NCI-H2196 treated with DMSO at 0.1 percent for 48 hours (cell line): Measurements from ENCODE around the gene PLK5.
"Not testable (repeated sequence)": the region's sequence is repeated elsewhere in the genome, so short reads cannot be mapped to it uniquely, and the experiment has no call there.

Experiments
- DNase-seq: peaks from one replicate; lab custom pipeline; 2025; ENCODE audit not compliant: unreplicated experiment; lab: John Stamatoyannopoulos, UW

The PLK5 gene

GRCh38 chr19:1524972-1525325 is 1.1 kb downstream of the PLK5 start:
- no peak for DNase-seq

- DNase-seq = no peak
Observed at GRCh38 chr19:1525343-1525742, 1.5 kb downstream of the PLK5 start.

DNA sequence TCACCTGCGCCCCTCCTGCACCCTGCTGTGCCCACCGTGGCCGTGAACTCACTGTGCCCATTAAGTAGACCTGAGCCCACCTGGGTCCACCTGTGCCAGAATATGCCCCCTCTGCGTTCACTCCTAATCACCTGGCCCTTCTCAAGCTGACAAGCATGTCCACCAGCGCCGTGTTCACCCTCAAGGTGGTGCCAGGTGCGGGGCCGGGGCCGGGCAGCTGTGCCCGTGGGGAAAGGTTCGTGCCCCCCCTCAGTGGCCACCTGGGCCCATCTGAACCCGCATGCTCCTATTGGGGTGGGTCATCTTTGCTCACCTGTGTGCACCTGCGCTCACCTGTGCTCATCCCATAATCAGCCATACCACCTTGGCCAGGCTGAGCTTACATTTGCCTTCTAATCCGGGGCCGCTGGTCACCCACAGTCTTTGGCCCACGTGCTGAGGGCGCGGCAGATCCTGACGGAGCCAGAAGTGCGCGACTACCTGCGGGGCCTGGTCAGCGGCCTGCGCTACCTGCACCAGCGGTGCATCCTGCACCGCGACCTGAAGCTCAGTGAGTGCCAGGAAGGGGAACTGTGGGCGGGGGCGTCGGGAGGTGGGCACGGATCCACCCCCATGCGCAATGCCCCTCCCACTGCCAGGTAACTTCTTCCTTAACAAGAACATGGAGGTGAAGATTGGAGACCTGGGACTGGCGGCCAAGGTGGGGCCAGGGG is 2.3 kb downstream of the PLK5 start:
- DNase-seq = no peak

DNA sequence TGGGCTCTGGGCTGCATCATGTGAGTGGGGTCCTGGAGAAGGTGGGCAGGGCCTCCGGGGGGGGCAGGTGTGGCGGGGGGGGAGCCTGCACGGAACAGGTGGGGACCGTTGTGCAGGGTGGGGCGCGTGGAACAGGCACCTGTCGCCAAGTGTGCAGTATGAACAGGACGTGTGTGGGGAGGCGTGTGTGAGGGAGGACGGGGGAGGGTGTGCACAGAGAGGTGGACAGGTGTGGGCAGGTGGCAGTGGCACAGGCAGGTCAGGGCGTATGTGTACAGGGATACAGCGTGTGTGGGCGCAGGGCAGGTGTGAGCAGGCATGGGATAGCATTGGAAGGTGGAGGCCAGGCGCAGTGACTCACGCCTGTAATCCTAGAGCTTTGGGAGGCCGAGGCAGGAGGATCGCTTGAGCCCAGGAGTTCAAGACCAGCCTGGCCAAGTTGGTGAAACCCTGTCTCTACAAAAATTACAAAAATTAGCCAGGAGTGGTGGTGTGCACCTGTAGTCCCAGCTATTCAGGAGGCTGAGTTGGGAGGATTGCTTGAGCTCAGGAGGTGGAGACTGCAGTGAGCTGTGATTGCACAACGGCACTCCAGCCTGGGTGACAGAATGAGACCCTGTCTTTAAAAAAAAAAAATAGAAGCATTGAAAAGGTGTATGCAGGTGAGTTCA is 3.2 kb downstream of the PLK5 start:
- no peak for DNase-seq

GRCh38 chr19:1527650-1528309 is 3.9 kb downstream of the PLK5 start:
- DNase-seq = no peak

DNA sequence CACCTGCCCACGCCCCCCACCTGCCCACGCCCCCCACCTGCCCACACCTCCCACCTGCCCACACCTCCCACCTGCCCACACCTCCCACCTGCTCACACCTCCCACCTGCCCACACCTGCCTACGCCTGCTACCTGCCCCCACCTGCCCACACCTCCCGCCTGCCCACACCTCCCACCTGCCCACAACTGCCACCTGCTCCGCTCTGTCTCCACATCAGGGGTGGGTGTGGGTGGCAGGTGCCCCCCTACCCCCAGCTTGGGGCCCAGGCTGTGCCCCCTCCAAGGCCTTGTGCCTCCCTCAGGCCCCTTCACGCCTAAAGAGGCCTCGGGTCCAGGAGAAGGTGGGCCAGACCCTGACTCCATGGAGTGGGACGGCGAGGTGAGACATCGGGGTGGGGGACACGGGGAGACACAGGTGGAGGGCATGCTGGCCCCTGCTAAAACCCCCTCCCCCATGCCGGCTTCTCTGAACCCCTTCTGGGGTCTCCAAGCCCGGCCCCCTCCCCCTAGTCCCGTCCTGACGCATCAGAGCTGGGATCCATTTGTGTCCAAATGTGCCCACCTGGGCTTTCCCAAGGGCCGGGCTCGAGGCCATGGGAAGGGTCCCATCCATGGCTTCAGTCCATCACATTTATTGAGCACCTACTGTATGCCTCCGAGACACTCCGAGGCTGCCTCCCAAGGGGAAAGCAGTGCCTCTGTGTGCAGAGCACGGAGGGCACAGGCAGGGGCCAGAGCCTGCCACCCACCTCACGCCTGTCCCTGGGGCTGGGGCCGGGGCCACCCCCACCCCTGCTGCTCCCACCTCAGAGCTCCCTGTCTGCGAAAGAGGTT is 4.9 kb downstream of the PLK5 start:
- DNase-seq = no peak

- DNase-seq = no peak
Observed at GRCh38 chr19:1529430-1529816, 5.5 kb downstream of the PLK5 start.

GRCh38 chr19:1530856-1531255 is 7.0 kb downstream of the PLK5 start:
- DNase-seq = not testable (repeated sequence)

DNA sequence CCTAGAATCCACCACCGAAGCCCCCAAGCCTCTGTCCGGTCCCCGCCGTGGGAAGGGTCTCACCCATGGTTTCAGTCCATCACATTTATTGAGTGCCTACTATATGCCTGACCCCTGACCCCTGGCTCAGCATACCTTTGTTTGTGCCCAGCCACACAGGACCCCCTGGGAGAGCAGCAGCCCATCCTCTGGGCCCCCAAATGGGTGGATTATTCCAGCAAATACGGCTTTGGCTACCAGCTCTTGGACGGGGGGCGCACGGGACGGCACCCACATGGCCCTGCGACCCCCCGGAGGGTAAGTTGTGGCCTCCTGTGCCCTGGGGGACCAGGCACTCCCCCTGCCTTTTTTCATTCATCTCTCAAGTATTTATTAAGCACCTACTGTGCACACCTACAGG is 7.7 kb downstream of the PLK5 start:
- no peak for DNase-seq

GRCh38 chr19:1532003-1532402 is 8.1 kb downstream of the PLK5 start:
- DNase-seq = no peak

DNA sequence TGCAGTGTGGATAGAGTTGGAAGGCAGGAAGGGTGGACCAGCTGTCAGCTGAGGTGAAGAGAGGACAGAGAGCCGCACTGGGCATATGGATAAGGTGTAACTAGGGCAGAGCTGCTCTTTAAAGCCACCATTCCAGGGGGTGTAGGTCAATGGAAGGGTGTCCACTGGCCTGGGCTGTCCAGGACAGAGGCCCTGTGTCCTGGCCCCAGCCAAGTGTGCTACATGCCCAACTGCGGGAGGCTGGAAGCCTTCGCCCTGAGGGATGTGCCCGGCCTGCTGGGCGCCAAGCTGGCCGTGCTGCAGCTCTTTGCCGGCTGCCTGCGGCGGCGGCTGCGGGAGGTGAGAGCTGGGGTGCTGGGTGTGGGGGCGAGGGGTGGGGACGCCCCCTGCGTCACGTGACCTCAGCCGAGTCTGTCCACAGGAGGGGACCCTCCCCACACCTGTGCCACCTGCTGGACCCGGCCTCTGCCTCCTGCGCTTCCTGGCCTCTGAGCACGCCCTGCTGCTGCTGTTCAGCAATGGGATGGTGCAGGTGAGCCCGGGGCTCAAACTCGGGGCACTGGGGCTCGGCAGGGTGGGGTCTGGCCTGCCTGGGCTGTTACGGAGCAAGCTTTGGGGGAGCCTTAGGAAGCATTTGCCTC is 9.8 kb downstream of the PLK5 start:
- DNase-seq = no peak

DNA sequence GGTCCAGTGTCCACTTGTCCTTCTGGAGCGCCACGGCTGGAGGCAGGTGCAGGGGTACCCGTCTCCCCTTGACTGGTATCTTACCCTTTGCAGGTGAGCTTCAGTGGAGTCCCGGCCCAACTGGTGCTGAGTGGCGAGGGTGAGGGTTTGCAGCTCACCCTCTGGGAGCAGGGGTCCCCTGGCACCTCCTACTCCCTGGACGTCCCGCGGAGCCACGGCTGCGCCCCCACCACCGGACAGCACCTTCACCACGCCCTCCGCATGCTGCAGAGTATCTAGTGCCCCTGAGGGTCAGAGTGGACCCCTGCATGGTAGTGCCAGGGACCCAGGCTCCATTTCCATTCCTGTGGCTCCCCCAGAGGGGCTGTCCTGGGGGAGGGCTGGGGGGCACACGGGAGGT is 11.1 kb downstream of the PLK5 start:
- DNase-seq = no peak

GRCh38 chr19:1535699-1536098 is 11.8 kb downstream of the PLK5 start:
- not testable (repeated sequence) for DNase-seq

GRCh38 chr19:1538978-1539377 is 15.1 kb downstream of the PLK5 start:
- DNase-seq = no peak

- DNase-seq = not testable (repeated sequence)
Observed at GRCh38 chr19:1539749-1540148, 15.9 kb downstream of the PLK5 start.

GRCh38 chr19:1540365-1540925 is 16.6 kb downstream of the PLK5 start:
- DNase-seq = no peak

GRCh38 chr19:1549332-1549945 is 25.6 kb downstream of the PLK5 start:
- DNase-seq = no peak

DNA sequence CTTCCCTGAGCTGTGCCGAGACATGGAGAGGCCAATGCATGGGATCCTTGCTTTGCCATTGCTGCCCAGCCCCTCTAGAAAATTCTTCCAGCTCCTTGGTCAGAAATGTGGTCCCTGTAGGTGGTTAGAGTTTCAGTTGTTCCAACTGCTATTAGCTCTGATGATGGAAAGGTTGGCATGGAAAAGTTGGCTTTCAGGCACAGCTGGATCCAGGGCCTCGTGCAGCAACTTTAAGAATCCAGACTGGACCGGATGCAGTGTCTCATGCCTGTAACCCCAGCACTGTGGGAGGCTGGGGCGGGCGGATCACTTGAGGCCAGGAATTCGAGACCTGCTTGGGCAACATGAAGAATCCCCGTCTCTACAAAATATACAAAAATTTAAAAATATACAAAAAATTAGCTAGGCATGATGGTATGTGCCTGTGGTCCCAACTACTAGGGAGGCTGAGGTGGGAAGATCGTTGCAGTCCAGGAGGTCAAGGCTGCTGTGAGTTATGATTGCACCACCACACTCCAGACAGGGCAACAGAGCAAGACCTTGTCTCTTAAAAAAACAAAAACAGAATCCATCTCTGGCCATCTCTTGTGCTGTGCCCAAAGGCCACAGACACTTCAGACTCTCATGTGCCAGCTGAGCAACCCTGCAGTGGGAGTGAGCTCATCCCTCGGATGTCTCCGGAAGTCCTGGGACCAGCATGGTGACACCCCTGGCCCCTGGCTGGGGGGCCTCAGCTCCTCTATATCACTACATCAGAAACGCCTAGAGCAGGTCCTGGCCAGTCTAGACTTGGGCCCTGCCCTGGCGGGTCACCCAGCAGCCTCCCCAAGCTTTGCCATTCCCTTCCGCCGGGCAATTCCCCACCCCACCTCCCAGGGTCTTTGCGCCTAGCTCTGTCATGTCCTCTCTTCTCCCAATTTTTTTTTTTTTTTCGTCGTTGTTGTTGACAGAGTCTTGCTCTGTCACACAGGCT is 27.5 kb downstream of the PLK5 start:
- no peak for DNase-seq

DNA sequence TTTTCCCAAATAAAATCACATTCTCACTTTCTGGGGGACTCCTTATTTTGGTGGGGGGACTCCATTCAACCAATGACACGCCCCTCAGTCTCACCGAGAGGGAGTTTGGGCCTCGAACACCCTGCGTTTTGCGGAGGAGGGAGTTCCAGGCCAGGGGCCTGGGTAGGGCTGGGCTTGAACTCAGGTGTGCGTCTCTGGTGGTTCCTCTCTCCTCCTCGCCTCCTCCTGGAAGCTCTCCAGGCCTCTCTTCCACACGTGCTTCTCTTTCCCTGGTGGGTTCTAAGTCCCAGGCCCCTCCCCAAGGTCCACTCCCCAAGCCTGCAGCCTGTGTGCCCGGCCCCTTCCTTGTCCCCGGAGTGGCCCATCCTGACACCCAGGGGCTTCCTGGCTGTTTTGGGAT is 29.5 kb downstream of the PLK5 start:
- no peak for DNase-seq
